HTERT RPE-1 (cell line): Measurements from ENCODE around the gene C11orf52.
"Not testable (repeated sequence)": the region's sequence is repeated elsewhere in the genome, so short reads cannot be mapped to it uniquely, and the experiment has no call there.

Source experiments
- in situ Hi-C: fragments of 300-500 bp; cut with MboI; formaldehyde crosslinking; loops from 4 replicates; pipeline ENCODE4 v1.14.3; 2020; ENCODE audit warnings: low sequenced_read_pairs

Gene C11orf52

GRCh38 chr11:111912535-111912934 is 6.2 kb upstream of the C11orf52 start, which contains the start of gene HSPB2:
Gene HSPB2 (plus strand): TSS chr11:111912734. CDS start chr11:111912830, 96 bp downstream.
- in situ Hi-C loops, result no loop called here

GRCh38 chr11:111913031-111913861 is 5.5 kb upstream of the C11orf52 start:
- in situ Hi-C loops, result no loop called here

- in situ Hi-C loops, result no loop called here
Measured at GRCh38 chr11:111913997-111914396, 4.7 kb upstream of the C11orf52 start.

- in situ Hi-C loops, result no loop called here
Measured at GRCh38 chr11:111916768-111917167, 1.9 kb upstream of the C11orf52 start.

- in situ Hi-C loops, result no loop called here
Measured at GRCh38 chr11:111917312-111917711, 1.4 kb upstream of the C11orf52 start.

- in situ Hi-C loops, result no loop called here
Measured at GRCh38 chr11:111917788-111918187, 925 bp upstream of the C11orf52 start.

- in situ Hi-C loops, result no loop called here
Measured at GRCh38 chr11:111920908-111921307, 2.2 kb downstream of the C11orf52 start.

- in situ Hi-C loops, result no loop called here
Measured at GRCh38 chr11:111921541-111922230, 3.0 kb downstream of the C11orf52 start.

GRCh38 chr11:111922803-111923202 is 4.1 kb downstream of the C11orf52 start:
- in situ Hi-C loops, result no loop called here

GRCh38 chr11:111923351-111923788 is 4.7 kb downstream of the C11orf52 start:
- in situ Hi-C loops, result no loop called here

- in situ Hi-C loops, result no loop called here
Measured at GRCh38 chr11:111923951-111924350, 5.2 kb downstream of the C11orf52 start.

- in situ Hi-C loops, result no loop called here
Measured at GRCh38 chr11:111925953-111926352, 7.2 kb downstream of the C11orf52 start.

GRCh38 chr11:111926505-111927391 is 8.0 kb downstream of the C11orf52 start:
- in situ Hi-C loops, result no loop called here

GRCh38 chr11:111930472-111930871 is 11.8 kb downstream of the C11orf52 start:
- in situ Hi-C loops, result no loop called here

GRCh38 chr11:111932611-111932950 is 13.9 kb downstream of the C11orf52 start:
- in situ Hi-C loops, result no loop called here

GRCh38 chr11:111933176-111933575 is 14.5 kb downstream of the C11orf52 start:
- in situ Hi-C loops, result not testable (repeated sequence)

- in situ Hi-C loops, result no loop called here
Measured at GRCh38 chr11:111933872-111934271, 15.2 kb downstream of the C11orf52 start.

- in situ Hi-C loops, result no loop called here
Measured at GRCh38 chr11:111934306-111934705, 15.6 kb downstream of the C11orf52 start.

GRCh38 chr11:111935317-111936039 is 16.8 kb downstream of the C11orf52 start:
- in situ Hi-C loops, result no loop called here

GRCh38 chr11:111936040-111936540 is 17.4 kb downstream of the C11orf52 start:
- in situ Hi-C loops, result no loop called here
